Astrocyte of the spinal cord (primary cell): ENCODE measurements around the gene WIPF2.
"Not testable (repeated sequence)": the region's sequence is repeated elsewhere in the genome, so short reads cannot be mapped to it uniquely, and the experiment has no call there.

Source experiments
- DNase-seq: peaks from one replicate; pipeline ENCODE4 v3.0.0; 2011; ENCODE audit warnings: low read depth, low spot score
- H3K4me3 ChIP-seq: 2 replicates; pipeline ENCODE4 v1.5.1; 2011; ENCODE audit warnings: low read depth, mild to moderate bottlenecking, low read length, moderate library complexity
- in situ Hi-C: cut with HindIII; loops from 2 replicates; pipeline ENCODE4 v1.10.0; 2017; ENCODE audit warnings: low sequenced_read_pairs
- TF ChIP-seq, protein P1 (sequence below): IDR thresholded peaks from 2 replicates; pipeline ENCODE4 v1.5.1; 2012; ENCODE audit warnings: low read depth, mild to moderate bottlenecking, low read length, inconsistent platforms

The WIPF2 gene

DNA sequence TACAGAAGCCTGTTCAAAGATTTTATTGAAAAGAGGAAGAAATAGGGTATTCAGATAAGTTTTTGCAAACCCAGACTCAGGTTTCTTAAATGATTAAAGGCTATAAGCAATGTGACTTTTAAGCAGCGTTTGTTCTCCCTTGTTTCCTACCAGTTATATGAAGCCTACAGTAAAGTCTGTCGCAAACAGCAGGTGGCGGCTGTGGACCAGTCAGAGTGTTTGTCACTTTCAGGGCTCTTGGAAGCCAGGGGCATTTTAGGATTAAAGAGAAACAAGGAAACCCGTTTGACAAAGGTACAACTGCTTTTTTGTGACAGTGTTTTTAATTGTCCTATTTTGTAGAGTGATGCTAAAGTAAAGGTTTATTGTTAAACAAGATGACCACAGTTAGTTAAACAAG lies 82.2 kb downstream of the WIPF2 start:
- TF ChIP-seq, protein P1, sequence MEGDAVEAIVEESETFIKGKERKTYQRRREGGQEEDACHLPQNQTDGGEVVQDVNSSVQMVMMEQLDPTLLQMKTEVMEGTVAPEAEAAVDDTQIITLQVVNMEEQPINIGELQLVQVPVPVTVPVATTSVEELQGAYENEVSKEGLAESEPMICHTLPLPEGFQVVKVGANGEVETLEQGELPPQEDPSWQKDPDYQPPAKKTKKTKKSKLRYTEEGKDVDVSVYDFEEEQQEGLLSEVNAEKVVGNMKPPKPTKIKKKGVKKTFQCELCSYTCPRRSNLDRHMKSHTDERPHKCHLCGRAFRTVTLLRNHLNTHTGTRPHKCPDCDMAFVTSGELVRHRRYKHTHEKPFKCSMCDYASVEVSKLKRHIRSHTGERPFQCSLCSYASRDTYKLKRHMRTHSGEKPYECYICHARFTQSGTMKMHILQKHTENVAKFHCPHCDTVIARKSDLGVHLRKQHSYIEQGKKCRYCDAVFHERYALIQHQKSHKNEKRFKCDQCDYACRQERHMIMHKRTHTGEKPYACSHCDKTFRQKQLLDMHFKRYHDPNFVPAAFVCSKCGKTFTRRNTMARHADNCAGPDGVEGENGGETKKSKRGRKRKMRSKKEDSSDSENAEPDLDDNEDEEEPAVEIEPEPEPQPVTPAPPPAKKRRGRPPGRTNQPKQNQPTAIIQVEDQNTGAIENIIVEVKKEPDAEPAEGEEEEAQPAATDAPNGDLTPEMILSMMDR = no peak
- in situ Hi-C loops = loop anchor here (10.0 kb wide), 1 partner anchor 63 kb away; the partner anchor contains the start of gene GJD3
- H3K4me3 ChIP-seq = no peak overlapping the region
- DNase-seq = no peak

DNA sequence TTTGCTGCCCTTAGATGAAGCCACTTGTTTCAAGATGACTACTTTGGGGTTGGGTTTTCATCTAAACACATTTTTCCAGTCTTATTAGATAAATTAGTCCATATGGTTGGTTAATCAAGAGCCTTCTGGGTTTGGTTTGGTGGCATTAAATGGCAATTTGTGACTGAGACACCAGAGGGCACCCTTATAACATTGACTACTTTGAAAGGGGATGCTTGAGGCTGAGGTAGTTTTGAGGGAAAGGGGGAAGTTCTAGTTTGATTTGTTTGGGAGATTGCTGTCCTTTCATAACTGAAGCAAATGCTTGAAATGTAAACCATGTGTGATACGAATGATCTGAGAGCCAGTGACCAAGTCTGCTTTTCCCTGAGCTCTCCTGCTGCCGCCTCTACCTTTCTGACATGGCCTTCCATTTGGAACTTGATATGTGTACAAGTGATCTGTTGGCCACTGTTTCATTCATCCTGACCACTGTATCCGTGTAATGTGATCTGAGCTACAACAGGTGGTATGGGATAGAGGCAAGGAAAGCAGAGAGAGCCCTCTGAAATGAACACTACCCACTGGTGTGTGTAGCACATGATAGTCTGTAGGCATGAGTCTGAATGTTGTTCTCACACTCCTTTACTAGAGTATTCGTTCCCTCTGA lies 84.0 kb downstream of the WIPF2 start:
- TF ChIP-seq, protein P1 = peak; percentile 69
- peak; percentile 75 for DNase-seq
- in situ Hi-C loops = loop anchor here (10.0 kb wide), 1 partner anchor 62 kb away; the partner anchor contains the start of gene GJD3
- H3K4me3 ChIP-seq = no peak overlapping the region

DNA sequence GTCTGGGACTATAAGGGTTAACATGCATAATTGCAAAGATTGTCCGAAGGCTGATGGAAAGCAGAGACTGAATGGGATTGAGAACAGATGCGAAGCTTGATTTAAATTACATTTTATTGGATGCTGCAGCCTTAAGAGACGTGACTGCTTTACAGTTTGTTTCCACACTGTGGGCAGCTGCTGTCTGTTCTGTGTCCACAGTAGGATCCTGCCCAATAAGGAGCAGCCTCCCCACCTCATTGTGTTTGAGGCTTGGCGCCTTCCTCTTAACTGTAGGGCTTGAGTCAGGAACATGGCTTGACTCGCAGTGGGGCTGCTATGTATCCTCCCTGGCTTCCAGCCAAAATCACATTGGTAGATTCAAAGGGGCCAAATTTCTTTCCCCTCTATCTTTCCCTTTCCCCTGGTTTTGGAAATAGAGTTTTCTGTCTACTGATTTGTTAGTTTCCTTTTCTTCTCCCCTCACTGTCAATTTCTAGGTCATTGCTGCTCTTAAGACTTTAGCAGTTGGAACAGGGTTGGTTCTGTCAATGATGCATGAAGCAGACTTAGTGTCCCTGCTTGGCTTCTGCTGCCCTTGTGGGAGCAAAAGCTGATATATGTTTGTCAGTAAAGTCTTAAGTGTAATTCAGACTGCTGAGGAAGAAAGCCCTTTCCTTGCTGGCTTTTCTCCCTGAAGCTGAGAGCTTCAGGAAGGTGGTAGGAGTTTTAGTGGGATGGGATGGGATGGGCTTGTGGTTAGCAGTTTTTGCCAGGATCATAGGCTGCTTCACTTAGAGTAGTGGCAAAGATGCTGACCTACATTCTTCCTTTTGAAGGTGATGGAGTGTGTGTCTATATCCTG lies 84.8 kb downstream of the WIPF2 start:
- TF ChIP-seq, protein P1 = no peak

DNA sequence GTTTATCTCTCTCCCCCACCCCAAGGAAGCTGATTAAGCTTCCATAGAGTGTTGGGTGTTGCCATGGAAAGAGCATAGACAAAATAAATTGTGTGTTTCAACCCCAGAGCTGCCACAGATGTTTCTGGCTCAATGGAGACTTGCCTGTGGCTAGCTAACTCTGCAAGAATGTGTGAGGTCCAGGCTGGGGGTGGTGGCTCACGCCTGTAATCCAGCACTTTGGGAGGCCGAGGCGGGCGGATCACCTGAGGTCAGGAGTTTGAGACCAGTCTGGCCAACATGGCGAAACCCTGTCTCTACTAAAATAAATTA lies 85.4 kb downstream of the WIPF2 start:
- DNase-seq = peak; percentile 89
- in situ Hi-C loops = loop anchor here (10.0 kb wide), 1 partner anchor 60 kb away; the partner anchor contains the start of gene GJD3
- not testable (repeated sequence) for H3K4me3 ChIP-seq

More for the DNA sequence above, 84.8 kb downstream of the WIPF2 start:
- in situ Hi-C loops = loop anchor here (10.0 kb wide), 1 partner anchor 61 kb away; the partner anchor contains the start of gene GJD3
- H3K4me3 ChIP-seq = no peak overlapping the region
- peak; percentile 82 for DNase-seq

DNA sequence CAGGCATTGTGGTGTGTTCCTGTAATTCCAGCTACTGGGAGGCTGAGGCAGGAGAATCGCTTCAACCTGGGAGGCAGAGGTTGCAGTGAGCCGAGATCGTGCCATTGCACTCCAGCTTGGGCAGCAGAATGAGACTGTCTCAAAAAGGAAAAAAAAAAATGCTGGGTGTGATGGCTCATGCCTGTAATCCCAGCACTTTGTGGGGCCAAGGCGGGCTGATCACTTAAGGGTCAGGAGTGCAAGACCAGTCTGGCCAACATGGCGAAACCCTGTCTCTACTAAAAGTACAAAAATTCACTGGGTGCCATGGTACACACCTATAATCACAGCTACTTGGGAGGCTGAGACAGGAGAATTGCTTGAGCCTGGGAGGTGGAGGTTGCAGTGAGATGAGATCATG lies 85.8 kb downstream of the WIPF2 start:
- not testable (repeated sequence) for H3K4me3 ChIP-seq, DNase-seq
- in situ Hi-C loops = loop anchor here (10.0 kb wide), 1 partner anchor 60 kb away; the partner anchor contains the start of gene GJD3

DNA sequence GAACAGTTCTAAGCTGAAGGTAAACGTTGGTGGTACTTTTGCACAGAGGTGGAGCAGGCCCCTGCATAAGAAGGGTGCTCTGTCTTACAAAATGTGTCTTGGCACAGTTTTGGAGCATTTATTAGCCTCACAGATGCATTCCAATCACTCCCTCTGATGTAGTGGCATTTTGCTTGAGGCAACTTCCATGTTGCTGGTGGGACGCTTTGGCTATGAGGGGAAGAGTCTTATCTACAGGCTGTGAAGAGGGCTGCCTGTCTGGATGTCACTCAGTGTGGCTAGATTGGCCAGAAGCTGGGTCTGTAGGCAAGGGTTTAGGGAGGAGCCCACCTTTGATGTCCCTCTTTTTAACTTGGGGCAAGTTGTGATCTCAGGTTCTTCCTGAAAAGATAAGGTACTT lies 87.3 kb downstream of the WIPF2 start:
- DNase-seq = no peak
- TF ChIP-seq, protein P1 = no peak
- in situ Hi-C loops = loop anchor here (10.0 kb wide), 1 partner anchor 58 kb away; the partner anchor contains the start of gene GJD3
- H3K4me3 ChIP-seq = no peak overlapping the region

DNA sequence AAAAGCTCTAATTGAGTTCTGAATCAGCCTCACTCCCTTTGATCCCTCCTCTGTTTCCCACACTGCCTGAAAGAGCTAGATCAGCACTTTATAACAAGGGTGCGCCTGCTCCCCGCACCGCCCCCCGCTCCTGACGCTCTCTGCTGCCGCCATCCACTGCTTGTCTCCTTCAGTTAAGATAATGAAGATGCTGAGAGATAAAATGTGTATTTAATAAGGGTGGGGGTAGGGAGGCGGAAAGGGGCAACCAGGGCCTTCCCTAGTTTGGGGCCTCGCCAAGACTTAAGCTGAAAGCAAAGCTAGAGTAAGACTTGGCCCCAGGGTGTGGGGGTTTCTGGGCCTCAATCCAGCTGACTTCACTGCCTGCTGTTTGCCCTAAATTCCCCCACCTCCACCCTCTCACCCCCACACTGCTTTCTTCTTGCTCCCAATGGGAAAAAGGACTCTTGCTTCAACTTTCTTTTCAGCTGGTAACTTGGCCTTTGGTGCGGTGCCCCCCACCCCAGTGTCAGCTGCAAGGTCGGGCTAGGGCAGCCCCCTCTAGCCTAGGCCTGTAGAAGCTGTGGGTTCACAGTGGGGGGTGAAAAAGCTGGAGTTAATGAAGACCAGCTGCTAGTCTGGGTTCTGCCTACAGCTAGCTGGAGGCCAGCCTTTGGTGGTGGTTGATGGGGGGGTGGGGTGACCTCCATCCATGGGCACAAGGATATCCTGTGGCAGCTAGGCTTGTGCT lies 88.1 kb downstream of the WIPF2 start:
- H3K4me3 ChIP-seq = no peak overlapping the region
- DNase-seq = peak; percentile 51

More for the DNA sequence above, 88.1 kb downstream of the WIPF2 start:
- TF ChIP-seq, protein P1 = no peak
- in situ Hi-C loops = loop anchor here (10.0 kb wide), 1 partner anchor 58 kb away; the partner anchor contains the start of gene GJD3
